Spleen (tissue), 7 donors: ENCODE results near the gene ZNF277.

Source experiments
- CTCF ChIP-seq, 11 experiments: fragments of 200-600 bp in 7 of 11; fragments of 450-650 bp in 4 of 11; sonication (generic) in 4 of 11; IDR thresholded peaks in 8 of 11; conservative IDR thresholded peaks in 3 of 11; 1 replicate in 7 of 11; 2 replicates in 4 of 11; pipeline versions ENCODE4 v1.4.0 to v1.8.0; 2016 to 2021; ENCODE audit warnings: antibody characterized with exemption in 11 of 11, inconsistent platforms in 4 of 11, mild to moderate bottlenecking in 1 of 11
- POLR2A ChIP-seq, 3 donors: fragments of 450-650 bp; IDR thresholded peaks; one replicate each; pipeline ENCODE4 v1.5.1; 2017; ENCODE audit warnings: antibody characterized with exemption in 3 of 3, mild to moderate bottlenecking in 1 of 3
- donor health status: DM: no; HTN: no; CAD: no; lungs with moderate emphysema.
- donor health status: DM: no; HTN: no; CAD: no.
- donor health status: DM: no; HTN: no; CAD: no.

GRCh38 chr7:112182749-112183148 is 23.7 kb upstream of the ZNF277 start:
- TF ChIP-seq CTCF (IDR thresholded peaks at IDR 0.05 in 8 of 11, conservative IDR thresholded peaks at IDR 0.05 in 3 of 11) (no peak), POLR2A (IDR thresholded peaks at IDR 0.05) (no peak)
